Measurements from ENCODE around the gene DONSON.
A peak's percentile ranks its signal among the peaks of the same experiment; 100 is the strongest.
"Not testable (repeated sequence)": the region's sequence is repeated elsewhere in the genome, so short reads cannot be mapped to it uniquely, and the experiment has no call there.

Gene DONSON, protein sequence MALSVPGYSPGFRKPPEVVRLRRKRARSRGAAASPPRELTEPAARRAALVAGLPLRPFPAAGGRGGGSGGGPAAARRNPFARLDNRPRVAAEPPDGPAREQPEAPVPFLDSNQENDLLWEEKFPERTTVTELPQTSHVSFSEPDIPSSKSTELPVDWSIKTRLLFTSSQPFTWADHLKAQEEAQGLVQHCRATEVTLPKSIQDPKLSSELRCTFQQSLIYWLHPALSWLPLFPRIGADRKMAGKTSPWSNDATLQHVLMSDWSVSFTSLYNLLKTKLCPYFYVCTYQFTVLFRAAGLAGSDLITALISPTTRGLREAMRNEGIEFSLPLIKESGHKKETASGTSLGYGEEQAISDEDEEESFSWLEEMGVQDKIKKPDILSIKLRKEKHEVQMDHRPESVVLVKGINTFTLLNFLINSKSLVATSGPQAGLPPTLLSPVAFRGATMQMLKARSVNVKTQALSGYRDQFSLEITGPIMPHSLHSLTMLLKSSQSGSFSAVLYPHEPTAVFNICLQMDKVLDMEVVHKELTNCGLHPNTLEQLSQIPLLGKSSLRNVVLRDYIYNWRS

GRCh38 chr21:33588485-33589335 lies at the start of gene DONSON:
Gene DONSON, minus strand, starts transcription at chr21:33588684. Its CDS starts 43 bp downstream, at chr21:33588641.
- peak; percentile 96 for DNase-seq

DNA sequence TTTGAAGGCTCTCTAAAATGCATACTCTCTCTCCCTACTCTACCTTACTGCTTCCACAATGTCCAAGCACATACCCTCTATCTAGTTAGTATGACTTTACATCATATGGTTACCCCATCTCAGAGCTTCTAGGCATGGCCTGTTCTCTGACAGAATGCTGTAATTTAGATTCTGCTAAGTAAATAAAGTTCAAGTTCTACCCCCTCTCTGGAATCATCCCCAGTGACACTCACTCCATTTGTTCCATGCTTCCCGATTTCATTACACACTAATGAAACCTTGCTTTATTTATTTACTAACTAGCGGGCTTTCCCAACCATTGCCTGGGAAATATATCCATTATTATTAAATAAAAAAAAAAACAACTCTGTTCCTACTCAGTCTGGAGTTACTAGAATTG lies 45.8 kb upstream of the DONSON start:
- DNase-seq: no peak

DNA sequence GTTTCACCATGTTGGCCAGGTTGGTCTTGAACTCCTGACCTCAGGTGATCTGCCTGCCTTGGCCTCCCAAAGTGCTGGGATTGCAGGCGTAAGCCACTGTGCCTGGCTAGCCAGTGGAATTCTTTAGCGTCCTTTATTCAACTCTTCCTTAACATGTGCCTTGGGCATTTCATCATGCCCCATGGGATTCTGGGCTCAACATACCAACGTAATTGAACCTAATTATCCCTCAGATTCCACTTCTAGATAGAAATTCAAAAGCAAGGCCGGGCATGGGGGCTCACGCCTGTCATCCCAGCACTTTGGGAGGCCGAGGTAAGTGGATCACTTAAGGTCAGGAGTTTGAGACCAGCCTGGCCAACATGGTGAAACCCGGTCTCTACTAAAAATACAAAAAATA lies 37.7 kb upstream of the DONSON start:
- not testable (repeated sequence) for DNase-seq

GRCh38 chr21:33622253-33622652 lies 33.8 kb upstream of the DONSON start:
- no peak for DNase-seq

DNA sequence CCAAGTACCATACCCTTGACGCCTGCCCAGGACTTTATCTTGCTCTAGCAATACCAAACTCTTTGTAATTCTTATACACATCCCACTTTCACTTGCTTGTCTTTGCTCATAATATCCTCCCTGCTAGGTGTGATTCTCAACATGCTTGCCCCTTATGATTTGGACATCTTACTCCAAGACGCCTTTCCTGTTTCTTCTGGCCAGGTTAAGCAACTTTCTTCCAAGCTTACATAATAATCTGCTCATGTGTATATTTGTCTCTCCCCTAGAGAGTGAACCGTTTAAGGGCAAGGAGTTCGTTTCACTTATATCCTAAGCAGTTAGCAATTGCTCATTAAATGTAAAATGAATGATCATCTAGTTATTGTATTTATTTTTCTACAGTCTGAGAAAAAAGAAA lies 31.2 kb upstream of the DONSON start:
- peak; percentile 18 for DNase-seq

DNA sequence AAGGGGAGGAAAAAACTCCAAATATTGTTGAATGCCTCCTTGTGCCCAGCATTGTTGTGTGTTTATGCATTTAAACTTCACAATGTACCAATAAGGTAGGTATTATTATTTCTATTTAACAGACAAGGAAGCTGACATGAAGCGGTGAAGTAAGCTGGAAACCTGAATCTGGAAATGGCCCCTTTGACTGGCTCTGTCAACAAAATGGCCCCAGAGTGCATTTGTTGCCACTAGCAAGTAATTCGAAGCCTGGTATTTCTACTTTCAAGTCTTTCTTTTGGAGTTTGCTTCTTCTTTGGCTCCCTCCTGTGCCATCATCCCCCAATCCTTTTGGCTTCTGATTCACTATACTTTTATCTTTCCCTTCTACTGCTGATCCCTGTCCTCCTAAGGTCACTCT lies 29.9 kb upstream of the DONSON start:
- DNase-seq: peak; percentile 44

GRCh38 chr21:33617565-33617964 lies 29.1 kb upstream of the DONSON start:
- peak; percentile 90 for DNase-seq

GRCh38 chr21:33611006-33611744 lies 22.7 kb upstream of the DONSON start:
- no peak for DNase-seq

DNA sequence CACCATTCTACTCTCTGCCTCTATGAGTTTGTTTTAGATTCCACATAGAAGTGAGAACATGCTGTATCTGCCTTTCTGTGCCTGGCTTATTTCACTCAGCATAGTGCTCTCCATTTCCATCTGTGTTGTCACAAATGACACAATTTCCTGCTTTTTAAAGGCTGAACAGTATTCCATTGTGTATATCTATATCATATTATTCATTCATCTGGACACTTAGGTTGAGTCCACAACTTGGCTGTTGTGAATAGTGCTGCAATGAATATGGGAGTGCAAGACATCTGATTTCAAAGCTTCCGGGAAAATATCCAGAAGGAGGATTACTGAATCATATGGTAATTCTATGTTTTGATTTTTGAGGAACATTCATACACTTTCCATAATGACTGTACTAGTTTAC lies 20.1 kb upstream of the DONSON start:
- no peak for DNase-seq

GRCh38 chr21:33598051-33598450 lies 9.6 kb upstream of the DONSON start:
- DNase-seq: no peak

DNA sequence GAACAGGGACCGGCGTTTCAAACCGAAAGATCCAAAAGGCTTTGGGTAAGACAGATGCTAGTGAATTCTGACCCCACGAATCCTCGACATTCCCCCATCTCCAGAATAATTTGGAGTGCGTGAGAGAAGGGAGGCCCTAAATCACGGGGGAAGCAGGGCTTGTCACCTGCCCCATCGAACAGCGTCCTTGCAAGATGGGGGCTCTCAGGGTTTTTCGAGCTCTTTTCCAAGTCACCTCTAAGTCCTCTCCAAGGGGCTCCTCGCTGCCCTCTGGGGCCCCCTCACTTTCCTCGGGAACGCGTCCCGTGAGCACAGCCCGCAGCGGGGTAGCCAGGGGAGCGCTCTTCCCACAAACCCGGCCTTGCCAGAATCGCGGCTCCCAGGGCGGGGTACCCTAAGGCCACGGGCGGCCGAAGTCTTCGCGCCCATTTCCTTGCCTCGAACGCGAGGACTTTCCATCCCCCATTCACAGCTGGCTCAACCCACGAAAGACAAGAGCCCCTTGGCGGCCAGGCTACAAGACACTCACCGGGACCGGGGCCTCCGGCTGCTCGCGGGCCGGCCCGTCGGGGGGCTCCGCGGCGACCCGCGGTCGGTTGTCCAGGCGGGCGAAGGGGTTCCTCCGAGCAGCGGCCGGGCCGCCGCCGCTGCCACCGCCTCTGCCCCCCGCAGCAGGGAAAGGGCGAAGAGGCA lies 546 bp downstream of the DONSON start:
- DNase-seq: peak; percentile 73

DNA sequence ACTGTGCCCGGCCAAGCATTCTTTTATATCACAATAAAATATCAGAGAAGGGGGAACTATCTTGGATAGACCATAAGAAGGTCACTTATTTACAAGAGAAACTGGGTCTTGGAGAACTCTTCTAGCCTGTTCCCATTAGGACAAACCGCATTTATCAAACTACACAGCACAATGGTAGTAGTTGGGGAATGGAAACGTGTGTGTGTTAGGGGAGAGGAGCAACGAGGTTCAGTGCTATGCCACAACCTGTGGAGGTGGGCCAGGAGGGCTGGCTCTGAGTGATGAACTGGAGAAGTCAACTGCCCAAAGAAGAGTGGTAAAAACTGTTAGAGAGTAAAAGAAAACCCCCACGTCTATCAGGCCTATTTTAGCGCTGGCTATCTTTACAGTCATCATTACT lies 1.6 kb downstream of the DONSON start:
- DNase-seq: no peak

DNA sequence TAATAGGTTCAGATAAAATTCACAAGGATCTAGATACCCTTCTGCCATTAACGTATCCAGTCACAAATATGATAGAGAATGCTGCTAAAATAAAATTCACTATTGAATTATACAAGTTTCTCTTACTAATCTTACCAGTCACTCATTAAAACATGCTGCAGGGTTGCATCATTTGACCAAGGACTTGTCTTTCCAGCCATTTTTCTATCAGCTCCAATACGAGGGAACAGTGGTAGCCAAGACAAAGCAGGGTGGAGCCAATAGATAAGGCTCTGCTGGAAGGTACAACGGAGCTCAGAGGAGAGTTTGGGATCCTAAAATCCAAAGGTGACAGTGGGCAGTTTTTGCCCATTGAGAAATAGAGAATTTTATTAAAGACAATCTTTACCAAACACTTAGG lies 4.0 kb downstream of the DONSON start:
- peak; percentile 27 for DNase-seq

GRCh38 chr21:33578959-33579542 lies 9.4 kb downstream of the DONSON start:
- DNase-seq: peak; percentile 36

- no peak for DNase-seq
Observed at GRCh38 chr21:33578214-33578613, 10.3 kb downstream of the DONSON start.

GRCh38 chr21:33576741-33577141 lies 11.7 kb downstream of the DONSON start:
- not testable (repeated sequence) for DNase-seq

GRCh38 chr21:33572350-33572749 lies 16.1 kb downstream of the DONSON start:
- DNase-seq: no peak

DNA sequence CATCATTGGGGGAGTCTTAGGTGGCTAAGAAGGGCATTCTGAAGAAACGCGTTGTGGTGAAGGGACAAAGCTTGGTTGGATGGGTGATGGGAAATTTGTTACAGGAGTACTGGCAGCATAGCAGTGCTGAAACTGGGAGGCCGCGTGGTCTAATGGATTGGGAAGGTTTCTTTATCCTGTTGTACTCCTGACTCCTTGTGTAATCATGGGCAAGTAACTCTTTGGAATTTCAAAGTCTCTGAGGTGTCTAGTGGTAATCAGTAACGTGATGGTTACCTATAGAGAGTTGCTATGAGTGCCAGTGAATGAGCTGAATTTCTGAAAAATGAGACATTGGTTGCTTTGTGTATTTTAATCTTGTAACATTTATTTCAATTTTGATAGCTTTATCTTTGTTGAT lies 18.5 kb downstream of the DONSON start:
- DNase-seq: no peak

- DNase-seq: no peak
Observed at GRCh38 chr21:33568448-33568847, 20.0 kb downstream of the DONSON start.

- DNase-seq: no peak
Observed at GRCh38 chr21:33567914-33568313, 20.6 kb downstream of the DONSON start.

GRCh38 chr21:33566514-33566913 lies 22.0 kb downstream of the DONSON start:
- DNase-seq: no peak

- no peak for DNase-seq
Observed at GRCh38 chr21:33562389-33562788, 26.1 kb downstream of the DONSON start.

Data from OCI-M1 (cell line).